GM23248 (cell line): Measurements from ENCODE around the gene ZNF787. TPM values are rescaled to one million over a fixed set of nuclear protein-coding genes. Genes with fewer than 3 reads are reported as not detected.
"Not testable (repeated sequence)": the region's sequence is repeated elsewhere in the genome, so short reads cannot be mapped to it uniquely, and the experiment has no call there.

ENCODE experiments used
- DNase-seq: peaks from one replicate; pipeline ENCODE4 v3.0.0-alpha.2; 2015
- H2AFZ ChIP-seq: fragments of 200-600 bp; sonication (generic); 2 replicates; pipeline ENCODE4 v1.6.1; 2016; ENCODE audit warnings: antibody characterized with exemption
- H3F3A ChIP-seq: fragments of 200-600 bp; sonication (generic); 2 replicates; pipeline ENCODE4 v1.6.1; 2016; ENCODE audit warnings: mild to moderate bottlenecking, antibody characterized with exemption, mixed run types; ENCODE audit not compliant: insufficient read depth
- H3K27ac ChIP-seq: fragments of 200-600 bp; sonication (generic); 2 replicates; pipeline ENCODE4 v1.5.1; 2016; ENCODE audit warnings: mild to moderate bottlenecking
- H3K27me3 ChIP-seq: fragments of 200-600 bp; sonication (generic); replicated peaks from 2 replicates; pipeline ENCODE4 v1.6.1; 2016; ENCODE audit warnings: mild to moderate bottlenecking; ENCODE audit not compliant: insufficient read depth
- H3K36me3 ChIP-seq: fragments of 200-600 bp; sonication (generic); 2 replicates; pipeline ENCODE4 v1.6.1; 2016; ENCODE audit warnings: low read depth, mild to moderate bottlenecking
- H3K4me1 ChIP-seq: fragments of 200-600 bp; sonication (generic); 2 replicates; pipeline ENCODE4 v1.6.1; 2016; ENCODE audit warnings: mild to moderate bottlenecking; ENCODE audit not compliant: insufficient read depth
- H3K4me2 ChIP-seq: fragments of 200-600 bp; sonication (generic); one replicate; pipeline ENCODE4 v1.6.1; 2016; ENCODE audit warnings: mild to moderate bottlenecking; ENCODE audit not compliant: unreplicated experiment
- H3K4me3 ChIP-seq: fragments of 200-600 bp; sonication (generic); 2 replicates; pipeline ENCODE4 v1.5.1; 2016; ENCODE audit warnings: mild to moderate bottlenecking
- H3K79me2 ChIP-seq: fragments of 200-600 bp; sonication (generic); 2 replicates; pipeline ENCODE4 v1.6.1; 2016; ENCODE audit warnings: mild to moderate bottlenecking; ENCODE audit not compliant: insufficient read depth
- H3K9ac ChIP-seq: fragments of 200-600 bp; sonication (generic); 2 replicates; pipeline ENCODE4 v1.6.1; 2016; ENCODE audit warnings: mild to moderate bottlenecking
- H3K9me2 ChIP-seq: fragments of 200-600 bp; sonication (generic); 2 replicates; pipeline ENCODE4 v1.6.1; 2016; ENCODE audit warnings: mixed run types, mild to moderate bottlenecking, moderate library complexity; ENCODE audit not compliant: insufficient read depth
- H3K9me3 ChIP-seq: fragments of 200-600 bp; sonication (generic); one replicate; pipeline ENCODE4 v1.6.1; 2017; ENCODE audit warnings: low read depth
- H4K20me1 ChIP-seq: fragments of 200-600 bp; sonication (generic); 2 replicates; pipeline ENCODE4 v1.6.0; 2016; ENCODE audit not compliant: insufficient read depth
- EZH2 ChIP-seq: fragments of 200-600 bp; sonication (generic); IDR thresholded peaks from 2 replicates; pipeline ENCODE4 v1.6.1; 2018; ENCODE audit warnings: antibody characterized with exemption, mild to moderate bottlenecking; ENCODE audit not compliant: insufficient read depth, poor library complexity, severe bottlenecking
- EZH2phosphoT487 ChIP-seq: fragments of 200-600 bp; sonication (generic); IDR thresholded peaks from 2 replicates; pipeline ENCODE4 v1.6.1; 2018; ENCODE audit warnings: antibody characterized with exemption, moderate library complexity, mild to moderate bottlenecking, low read depth; ENCODE audit not compliant: insufficient read depth
- WGBS, 2 experiments: methylation state at CpG; one replicate each; pipeline ENCODE4 v1.1.6; 2015 to 2017; ENCODE audit warnings: low lambda C conversion rate in 2 of 2, low coverage in 1 of 2; ENCODE audit errors: missing lambda C conversion rate in 2 of 2; 5-methylcytosine and 5-hydroxymethylcytosine counted together
- in situ Hi-C: fragments of 300-500 bp; cut with MboI; formaldehyde crosslinking; loops from 2 replicates; pipeline ENCODE4 v1.15.0; 2020
- polyA plus RNA-seq: library from polyadenylated mRNA; unstranded; fragments of >200 nt; fragmentation: Nextera tagmentation; extraction: Ambion mirVana; gene quantifications from 2 replicates; pipeline ENCODE4 v1.2.1, GENCODE V29; 2016
- total RNA-seq: library from RNA; depleted of rRNA; stranded (reverse); fragments of >200 nt; shearing (Covaris generic); gene quantifications from 2 replicates; pipeline ENCODE4 v1.2.3, GENCODE V29; 2014

ZNF787 gene
- total and polyA plus RNA-seq, 2 experiments from 2014 or later, result 1.5 to 19.5 TPM

GRCh38 chr19:56099638-56100539 lies 21.2 kb downstream of the ZNF787 start:
- Histone ChIP-seq H3K4me3 (no peak overlapping the region), H4K20me1 (no peaks in the 10 kb centered on the region), H3K9ac (no peak overlapping the region), H3K9me3 (no peaks in the 10 kb centered on the region), H3K4me2 (no peak overlapping the region), H3K27me3 (no peaks in the 10 kb centered on the region), H3K9me2 (no peaks in the 10 kb centered on the region), H3K36me3 (no peaks in the 10 kb centered on the region), H3K27ac (no peak overlapping the region), H3K4me1 (no peaks in the 10 kb centered on the region), H3K79me2 (peaks cover 69% of the 10 kb centered on the region), H3F3A (no peaks in the 10 kb centered on the region), H2AFZ (no peak overlapping the region)
- in situ Hi-C loops, result no loop called here
- TF ChIP-seq EZH2phosphoT487 (no peak), EZH2 (no peak)
- no peak for DNase-seq
- 87 to 93% methylated on average over 24 to 30 of the region's 31 CpGs for WGBS, 2 experiments

- H3K9ac ChIP-seq, result no peak overlapping the region
- H4K20me1 ChIP-seq, result no peaks in the 10 kb centered on the region; the same call in 1 of the 2 replicates
- H3K9me2 ChIP-seq, result no peaks in the 10 kb centered on the region
- 90 to 92% methylated on average over 25 to 34 of the region's 34 CpGs for WGBS, 2 experiments
- no peak for DNase-seq
- no peaks in the 10 kb centered on the region for H3K9me3 ChIP-seq
- H3K4me1 ChIP-seq, result no peaks in the 10 kb centered on the region
- TF ChIP-seq EZH2 (no peak), EZH2phosphoT487 (no peak)
- peaks cover 72% of the 10 kb centered on the region for H3K79me2 ChIP-seq
- H3K27ac ChIP-seq, result no peak overlapping the region
- no peak overlapping the region for H3K4me2 ChIP-seq
- no peaks in the 10 kb centered on the region for H3F3A ChIP-seq
- no peaks in the 10 kb centered on the region for H3K27me3 ChIP-seq
- H3K4me3 ChIP-seq, result no peak overlapping the region
- no peak overlapping the region for H2AFZ ChIP-seq
- H3K36me3 ChIP-seq, result no peaks in the 10 kb centered on the region
- in situ Hi-C loops, result no loop called here
Measured at GRCh38 chr19:56098731-56099568, 22.1 kb downstream of the ZNF787 start.

- H3K9ac ChIP-seq, H3K4me3 ChIP-seq, H3K27me3 ChIP-seq, H3K36me3 ChIP-seq, H2AFZ ChIP-seq, H3K9me3 ChIP-seq, in situ Hi-C loops, H3F3A ChIP-seq, H3K9me2 ChIP-seq, H3K4me1 ChIP-seq, H4K20me1 ChIP-seq, H3K4me2 ChIP-seq, H3K27ac ChIP-seq, DNase-seq: not testable (repeated sequence)
- 95 to 98% methylated on average over 10 to 21 of the region's 21 CpGs for WGBS, 2 experiments
- H3K79me2 ChIP-seq, result peaks cover 74% of the 10 kb centered on the region
Measured at GRCh38 chr19:56098237-56098636, 22.9 kb downstream of the ZNF787 start.

- in situ Hi-C loops, result no loop called here
- no peaks in the 10 kb centered on the region for H3K4me1 ChIP-seq
- no peaks in the 10 kb centered on the region for H3K9me2 ChIP-seq
- no peak for DNase-seq
- TF ChIP-seq EZH2 (no peak), EZH2phosphoT487 (no peak)
- H3K9ac ChIP-seq, result no peak overlapping the region
- no peaks in the 10 kb centered on the region for H3K27me3 ChIP-seq
- H2AFZ ChIP-seq, result no peak overlapping the region
- H3K9me3 ChIP-seq, result no peaks in the 10 kb centered on the region
- H3K36me3 ChIP-seq, result no peaks in the 10 kb centered on the region
- H3K79me2 ChIP-seq, result peaks cover 74% of the 10 kb centered on the region
- H4K20me1 ChIP-seq, result no peaks in the 10 kb centered on the region; the same call in 1 of the 2 replicates
- no peak overlapping the region for H3K27ac ChIP-seq
- no peak overlapping the region for H3K4me3 ChIP-seq
- 89 to 96% methylated on average over 7 of the region's 7 CpGs for WGBS, 2 experiments
- H3F3A ChIP-seq, result no peaks in the 10 kb centered on the region
- no peak overlapping the region for H3K4me2 ChIP-seq
Measured at GRCh38 chr19:56097776-56098175, 23.3 kb downstream of the ZNF787 start.
